ENCODE data around the gene POLR2C. TPM values are rescaled to one million over a fixed set of nuclear protein-coding genes. Genes with fewer than 3 reads are reported as not detected.
A peak's percentile ranks its signal among the peaks of the same experiment; 100 is the strongest.

Gene POLR2C
- 10 to 100 TPM; 52.5 to 57.0 TPM for total RNA-seq

GRCh38 chr16:57462209-57462977 is at the start of gene POLR2C:
TSS of gene POLR2C (plus strand) at chr16:57462679. CDS start at chr16:57462725, 46 bp downstream.
- Mint-ChIP-seq H3K9me3 (no peaks in the 10 kb centered on the region), H3K27me3 (no peaks in the 10 kb centered on the region), H3K4me3 (peak within 1 kb of the TSS; percentile 100), H3K27ac (peak within 1 kb of the TSS; percentile 98), H3K36me3 (peaks cover 22% of the 10 kb centered on the region), H3K4me1 (ENCODE audit: low read depth) (peaks cover 34% of the 10 kb centered on the region)
- CTCF ChIA-PET = interaction anchor here (0.5 to 3.7 kb wide), 25 partner anchors 9 to 163 kb away, joined by 3 to 51 read pairs (median 5); partner anchors contain the start of genes ADGRG5, CIAPIN1, COQ9 and DOK4
- peak; percentile 95 for DNase-seq
- intact Hi-C loops (cut with micrococcal nuclease) = loop anchor here (1.0 to 5.0 kb wide), 5 partner anchors 14 to 275 kb away; partner anchors contain the start of genes CCDC102A, CIAPIN1, COQ9 and KATNB1
- POLR2A ChIA-PET = interaction anchor here (0.6 to 2.9 kb wide), 12 partner anchors 9 to 277 kb away, joined by 3 to 26 read pairs (median 4); partner anchors contain the start of genes ARL2BP, CCDC102A, CIAPIN1 and COQ9

GRCh38 chr16:57413301-57413730 is 49.2 kb upstream of the POLR2C start:
- Mint-ChIP-seq H3K4me1 (ENCODE audit: low read depth) (peaks cover 10% of the 10 kb centered on the region), H3K27ac (no peak overlapping the region)

GRCh38 chr16:57413733-57414132 is 48.7 kb upstream of the POLR2C start:
- no peak overlapping the region for H3K27ac Mint-ChIP-seq
- no peaks in the 10 kb centered on the region for H3K27me3 Mint-ChIP-seq
- H3K4me3 Mint-ChIP-seq = no peak overlapping the region
- H3K36me3 Mint-ChIP-seq = no peaks in the 10 kb centered on the region
- CTCF ChIA-PET = interaction anchor here (1.6 to 4.1 kb wide), 2 partner anchors 111 to 114 kb away, joined by 6 to 19 read pairs; no protein-coding TSS in a partner anchor
- H3K9me3 Mint-ChIP-seq = no peaks in the 10 kb centered on the region
- POLR2A ChIA-PET = no interaction called here
- no peak for DNase-seq
- intact Hi-C loops (cut with micrococcal nuclease) = no loop called here
- peaks cover 10% of the 10 kb centered on the region for H3K4me1 Mint-ChIP-seq (ENCODE audit: low read depth)

More at GRCh38 chr16:57413301-57413730, 49.2 kb upstream of the POLR2C start:
- Mint-ChIP-seq H3K36me3 (no peaks in the 10 kb centered on the region), H3K4me3 (no peak overlapping the region), H3K9me3 (no peaks in the 10 kb centered on the region), H3K27me3 (no peaks in the 10 kb centered on the region)
- POLR2A ChIA-PET = no interaction called here
- CTCF ChIA-PET = interaction anchor here (0.9 to 4.1 kb wide), 3 partner anchors 107 to 113 kb away, joined by 3 to 19 read pairs (median 6); no protein-coding TSS in a partner anchor
- intact Hi-C loops (cut with micrococcal nuclease) = no loop called here
- no peak for DNase-seq

- CTCF ChIA-PET = interaction anchor here (0.8 to 6.6 kb wide), 17 partner anchors 10 to 319 kb away, joined by 3 to 210 read pairs (median 8); partner anchors contain the start of genes CCL17, CIAPIN1 and COQ9
- no peak overlapping the region for H3K4me3 Mint-ChIP-seq
- H3K27me3 Mint-ChIP-seq = no peaks in the 10 kb centered on the region
Observed at GRCh38 chr16:57416084-57416483, 46.4 kb upstream of the POLR2C start.

GRCh38 chr16:57419506-57419905 is 43.0 kb upstream of the POLR2C start:
- no peak for DNase-seq
- H3K36me3 Mint-ChIP-seq = no peaks in the 10 kb centered on the region
- no peaks in the 10 kb centered on the region for H3K9me3 Mint-ChIP-seq
- intact Hi-C loops (cut with micrococcal nuclease) = loop anchor here (1.0 to 5.0 kb wide), 4 partner anchors 100 to 337 kb away; no protein-coding TSS in a partner anchor
- H3K4me1 Mint-ChIP-seq (ENCODE audit: low read depth) = peaks cover 13% of the 10 kb centered on the region
- ChIA-PET POLR2A (interaction anchor here (1.0 kb wide), 1 partner anchor 174 kb away, joined by 3 read pairs; no protein-coding TSS in a partner anchor), CTCF (interaction anchor here (0.8 to 6.6 kb wide), 18 partner anchors 10 to 174 kb away, joined by 3 to 210 read pairs (median 4); partner anchors contain the start of genes ARL2BP, CCL17, DOK4 and POLR2C)
- H3K27me3 Mint-ChIP-seq = no peaks in the 10 kb centered on the region
- no peak overlapping the region for H3K4me3 Mint-ChIP-seq
- H3K27ac Mint-ChIP-seq = no peak overlapping the region

More at GRCh38 chr16:57416084-57416483, 46.4 kb upstream of the POLR2C start:
- POLR2A ChIA-PET = interaction anchor here (0.7 kb wide), 1 partner anchor 99 kb away, joined by 3 read pairs; no protein-coding TSS in a partner anchor
- Mint-ChIP-seq H3K27ac (no peak overlapping the region), H3K9me3 (no peaks in the 10 kb centered on the region), H3K36me3 (no peaks in the 10 kb centered on the region), H3K4me1 (ENCODE audit: low read depth) (peaks cover 13% of the 10 kb centered on the region)
- DNase-seq = no peak
- intact Hi-C loops (cut with micrococcal nuclease) = loop anchor here (5.0 kb wide), 2 partner anchors 231 to 334 kb away; no protein-coding TSS in a partner anchor

- no peak overlapping the region for H3K27ac Mint-ChIP-seq
- intact Hi-C loops (cut with micrococcal nuclease) = no loop called here
Observed at GRCh38 chr16:57422026-57422944, 40.2 kb upstream of the POLR2C start.

GRCh38 chr16:57423152-57423551 is 39.3 kb upstream of the POLR2C start:
- no peak for DNase-seq
- Mint-ChIP-seq H3K4me1 (ENCODE audit: low read depth) (peaks cover 3% of the 10 kb centered on the region), H3K36me3 (peaks cover 7% of the 10 kb centered on the region), H3K27me3 (no peaks in the 10 kb centered on the region), H3K27ac (no peak overlapping the region), H3K4me3 (no peak overlapping the region), H3K9me3 (no peaks in the 10 kb centered on the region)
- ChIA-PET CTCF (interaction anchor here (1.8 kb wide), 1 partner anchor 24 kb away, joined by 4 read pairs; the partner anchor contains the start of genes CIAPIN1 and COQ9), POLR2A (no interaction called here)
- intact Hi-C loops (cut with micrococcal nuclease) = no loop called here

More at GRCh38 chr16:57422026-57422944, 40.2 kb upstream of the POLR2C start:
- Mint-ChIP-seq H3K27me3 (no peaks in the 10 kb centered on the region), H3K4me1 (ENCODE audit: low read depth) (peaks cover 6% of the 10 kb centered on the region), H3K9me3 (no peaks in the 10 kb centered on the region), H3K36me3 (peaks cover under 1% of the 10 kb centered on the region), H3K4me3 (no peak overlapping the region)
- ChIA-PET CTCF (interaction anchor here (0.9 to 6.6 kb wide), 5 partner anchors 22 to 122 kb away, joined by 3 to 103 read pairs (median 4); partner anchors contain the start of genes CIAPIN1 and COQ9), POLR2A (interaction anchor here (0.9 kb wide), 1 partner anchor 25 kb away, joined by 3 read pairs; the partner anchor contains the start of genes CIAPIN1 and COQ9)
- no peak for DNase-seq

GRCh38 chr16:57424583-57424982 is 37.9 kb upstream of the POLR2C start:
- ChIA-PET POLR2A (no interaction called here), CTCF (interaction anchor here (1.5 kb wide), 1 partner anchor 95 kb away, joined by 3 read pairs; no protein-coding TSS in a partner anchor)
- intact Hi-C loops (cut with micrococcal nuclease) = no loop called here
- H3K36me3 Mint-ChIP-seq = peaks cover 17% of the 10 kb centered on the region
- no peaks in the 10 kb centered on the region for H3K9me3 Mint-ChIP-seq
- no peaks in the 10 kb centered on the region for H3K27me3 Mint-ChIP-seq
- no peak overlapping the region for H3K4me3 Mint-ChIP-seq
- DNase-seq = no peak
- H3K27ac Mint-ChIP-seq = no peak overlapping the region
- H3K4me1 Mint-ChIP-seq (ENCODE audit: low read depth) = no peaks in the 10 kb centered on the region

GRCh38 chr16:57426356-57426755 is 36.1 kb upstream of the POLR2C start:
- DNase-seq = no peak
- ChIA-PET CTCF (interaction anchor here (0.9 to 2.5 kb wide), 2 partner anchors 9 to 126 kb away, joined by 3 to 12 read pairs; no protein-coding TSS in a partner anchor), POLR2A (no interaction called here)
- Mint-ChIP-seq H3K4me1 (ENCODE audit: low read depth) (no peaks in the 10 kb centered on the region), H3K36me3 (peaks cover 30% of the 10 kb centered on the region), H3K27ac (no peak overlapping the region), H3K9me3 (no peaks in the 10 kb centered on the region), H3K27me3 (no peaks in the 10 kb centered on the region), H3K4me3 (no peak overlapping the region)
- intact Hi-C loops (cut with micrococcal nuclease) = no loop called here

- Mint-ChIP-seq H3K36me3 (peaks cover 32% of the 10 kb centered on the region), H3K27ac (no peak overlapping the region), H3K27me3 (no peaks in the 10 kb centered on the region), H3K9me3 (no peaks in the 10 kb centered on the region), H3K4me3 (no peak overlapping the region), H3K4me1 (ENCODE audit: low read depth) (no peaks in the 10 kb centered on the region)
- CTCF ChIA-PET = interaction anchor here (0.9 to 2.5 kb wide), 2 partner anchors 10 to 127 kb away, joined by 3 to 12 read pairs; no protein-coding TSS in a partner anchor
- intact Hi-C loops (cut with micrococcal nuclease) = no loop called here
- no peak for DNase-seq
- POLR2A ChIA-PET = interaction anchor here (0.6 kb wide), 1 partner anchor 497 kb away, joined by 3 read pairs; no protein-coding TSS in a partner anchor
Observed at GRCh38 chr16:57427307-57427706, 35.2 kb upstream of the POLR2C start.

GRCh38 chr16:57427824-57428223 is 34.7 kb upstream of the POLR2C start:
- peaks cover 36% of the 10 kb centered on the region for H3K36me3 Mint-ChIP-seq
- H3K4me1 Mint-ChIP-seq (ENCODE audit: low read depth) = peaks cover 1% of the 10 kb centered on the region
- intact Hi-C loops (cut with micrococcal nuclease) = no loop called here
- POLR2A ChIA-PET = no interaction called here
- no peaks in the 10 kb centered on the region for H3K27me3 Mint-ChIP-seq
- CTCF ChIA-PET = no interaction called here
- no peak for DNase-seq
- no peak overlapping the region for H3K27ac Mint-ChIP-seq
- no peaks in the 10 kb centered on the region for H3K9me3 Mint-ChIP-seq
- H3K4me3 Mint-ChIP-seq = no peak overlapping the region
